ENCODE data around the gene TNFRSF21. TPM values are rescaled to one million over a fixed set of nuclear protein-coding genes. Genes with fewer than 3 reads are reported as not detected.

TNFRSF21 gene
- total RNA-seq, 1 donor from 2014 or later: 46.3 TPM

DNA sequence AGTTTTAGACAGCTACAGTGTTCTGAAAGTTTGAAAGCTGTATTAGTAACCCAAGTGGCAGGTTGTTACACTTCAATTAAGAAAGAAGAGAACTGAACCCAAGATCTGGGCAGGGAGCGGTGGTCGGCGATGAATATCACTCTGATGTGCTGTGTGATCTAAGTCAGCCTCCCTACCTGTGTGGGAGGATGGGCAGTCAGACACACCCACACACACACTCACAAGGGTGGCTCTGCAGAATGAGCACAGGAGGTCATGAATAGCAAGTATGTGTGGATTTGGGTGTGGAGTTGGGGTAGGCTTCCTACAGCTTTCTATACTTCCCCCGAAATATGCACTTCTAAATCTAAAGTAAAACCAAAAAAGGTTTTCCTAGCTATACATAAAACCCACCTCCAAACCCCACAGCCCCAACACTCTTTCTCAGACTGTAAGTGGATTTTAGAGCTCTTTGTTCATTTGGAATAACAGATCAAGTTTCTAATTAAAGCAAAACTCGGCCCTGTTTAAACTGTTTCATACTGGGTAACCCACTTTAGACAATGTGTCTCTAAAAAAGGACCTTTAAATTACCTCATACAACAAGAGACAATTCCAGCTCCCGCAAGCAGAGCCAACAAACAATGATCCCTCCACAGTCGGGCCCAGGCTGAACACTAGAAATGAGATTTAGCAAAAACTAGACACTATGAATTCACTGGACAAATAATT, 19.4 kb downstream of the TNFRSF21 start:
- no peaks in the 10 kb centered on the region for H3K27me3 Mint-ChIP-seq
- TF ChIP-seq, protein P1, sequence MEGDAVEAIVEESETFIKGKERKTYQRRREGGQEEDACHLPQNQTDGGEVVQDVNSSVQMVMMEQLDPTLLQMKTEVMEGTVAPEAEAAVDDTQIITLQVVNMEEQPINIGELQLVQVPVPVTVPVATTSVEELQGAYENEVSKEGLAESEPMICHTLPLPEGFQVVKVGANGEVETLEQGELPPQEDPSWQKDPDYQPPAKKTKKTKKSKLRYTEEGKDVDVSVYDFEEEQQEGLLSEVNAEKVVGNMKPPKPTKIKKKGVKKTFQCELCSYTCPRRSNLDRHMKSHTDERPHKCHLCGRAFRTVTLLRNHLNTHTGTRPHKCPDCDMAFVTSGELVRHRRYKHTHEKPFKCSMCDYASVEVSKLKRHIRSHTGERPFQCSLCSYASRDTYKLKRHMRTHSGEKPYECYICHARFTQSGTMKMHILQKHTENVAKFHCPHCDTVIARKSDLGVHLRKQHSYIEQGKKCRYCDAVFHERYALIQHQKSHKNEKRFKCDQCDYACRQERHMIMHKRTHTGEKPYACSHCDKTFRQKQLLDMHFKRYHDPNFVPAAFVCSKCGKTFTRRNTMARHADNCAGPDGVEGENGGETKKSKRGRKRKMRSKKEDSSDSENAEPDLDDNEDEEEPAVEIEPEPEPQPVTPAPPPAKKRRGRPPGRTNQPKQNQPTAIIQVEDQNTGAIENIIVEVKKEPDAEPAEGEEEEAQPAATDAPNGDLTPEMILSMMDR (IDR thresholded peaks at IDR 0.05; ENCODE audit: unreplicated experiment): no peak
- no peak for DNase-seq (ENCODE audit: low spot score, unreplicated experiment)
- H3K36me3 Mint-ChIP-seq (ENCODE audit: insufficient read depth): peaks cover 10% of the 10 kb centered on the region
- H3K4me3 Mint-ChIP-seq (ENCODE audit: low read depth): no peak overlapping the region
- peaks cover 15% of the 10 kb centered on the region for H3K4me1 Mint-ChIP-seq (ENCODE audit: low read depth)
- H3K9me3 Mint-ChIP-seq (ENCODE audit: low read depth): peaks cover 4% of the 10 kb centered on the region
- H3K27ac Mint-ChIP-seq: no peak overlapping the region

DNA sequence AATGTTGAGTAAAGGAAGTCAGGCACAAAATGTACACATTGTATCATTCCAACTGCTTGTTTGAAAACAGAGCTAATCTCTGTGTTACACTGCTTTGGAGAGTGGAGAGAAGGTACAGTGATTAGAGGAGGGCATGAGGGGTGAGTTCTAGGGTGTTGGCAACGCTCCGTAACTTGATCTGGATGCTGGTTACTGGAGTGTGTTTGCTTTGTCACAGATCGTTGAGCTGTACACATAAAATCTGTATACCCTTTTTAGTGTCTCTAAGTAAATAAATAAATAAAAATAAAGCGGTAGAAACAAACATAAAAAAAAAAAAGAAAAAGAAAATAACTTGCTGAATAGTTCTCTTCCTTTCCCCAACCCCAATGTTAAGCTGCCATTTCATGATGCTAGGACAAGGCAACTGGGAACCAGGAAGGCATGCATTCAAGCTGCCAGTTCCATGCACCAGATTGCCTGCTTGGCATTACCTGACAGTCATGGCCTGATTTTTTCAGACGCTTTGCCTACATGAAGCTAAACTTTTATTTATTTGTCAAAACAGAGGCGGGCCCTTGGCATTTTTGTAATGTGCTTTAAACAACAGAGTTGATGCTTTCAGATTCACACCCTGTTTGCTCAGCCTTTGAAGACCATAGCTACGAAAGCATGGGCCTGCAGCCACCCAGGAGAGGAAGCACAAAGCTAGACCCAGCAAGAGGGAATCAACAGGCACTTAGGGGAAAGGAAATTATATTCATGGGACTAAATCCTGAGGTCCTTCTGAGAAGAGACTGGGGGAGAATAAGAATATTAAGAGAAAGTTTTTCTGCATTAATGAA, 21.2 kb downstream of the TNFRSF21 start:
- TF ChIP-seq, protein P1 (IDR thresholded peaks at IDR 0.05; ENCODE audit: unreplicated experiment): no peak
- DNase-seq (ENCODE audit: low spot score, unreplicated experiment): no peak
- Mint-ChIP-seq H3K27me3 (no peaks in the 10 kb centered on the region), H3K27ac (peak overlapping the region; percentile 66), H3K36me3 (ENCODE audit: insufficient read depth) (peaks cover 23% of the 10 kb centered on the region), H3K4me1 (ENCODE audit: low read depth) (peaks cover 17% of the 10 kb centered on the region), H3K9me3 (ENCODE audit: low read depth) (no peaks in the 10 kb centered on the region), H3K4me3 (ENCODE audit: low read depth) (no peak overlapping the region)

DNA sequence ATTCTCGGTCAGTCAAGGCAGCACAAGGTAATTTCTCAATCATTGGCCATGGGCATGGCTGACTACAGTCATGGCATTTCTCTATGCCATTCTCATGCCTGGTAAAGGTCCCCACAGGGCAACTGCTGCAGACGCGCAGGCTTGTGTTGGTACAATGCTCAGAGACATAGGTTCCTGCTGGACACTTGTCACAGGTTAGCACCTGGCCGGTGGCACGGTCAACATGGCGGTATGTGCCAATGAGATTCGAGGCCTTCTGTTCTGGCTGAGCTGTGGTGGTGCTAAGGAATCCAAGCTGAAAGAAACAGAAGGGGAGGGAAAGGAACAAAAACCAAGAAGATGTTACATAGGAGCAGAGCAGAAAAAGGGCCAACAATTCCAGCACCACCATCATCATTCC, 23.4 kb downstream of the TNFRSF21 start:
- peaks cover 35% of the 10 kb centered on the region for H3K36me3 Mint-ChIP-seq (ENCODE audit: insufficient read depth)

DNA sequence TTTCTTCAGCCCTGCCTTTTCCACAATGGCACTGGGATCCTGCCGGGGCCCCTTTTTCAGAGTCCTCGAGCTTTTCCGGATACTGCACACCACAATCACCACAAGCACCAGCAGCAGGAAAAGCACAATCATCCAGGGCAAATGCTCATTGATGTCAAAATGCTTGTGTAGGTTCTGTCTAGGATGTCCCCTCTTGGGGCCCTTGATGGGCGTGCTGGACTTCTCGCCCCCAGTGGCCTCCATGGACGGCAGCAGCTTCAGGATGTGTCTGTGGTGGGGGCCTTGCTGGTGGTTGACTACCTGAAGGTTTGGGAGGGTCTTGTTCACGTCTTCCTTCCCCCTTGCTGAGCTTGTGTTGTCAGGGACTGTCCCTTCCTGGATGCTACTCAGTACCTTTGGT, 25.7 kb downstream of the TNFRSF21 start:
- TF ChIP-seq, protein P1 (IDR thresholded peaks at IDR 0.05; ENCODE audit: unreplicated experiment): no peak
- Mint-ChIP-seq H3K4me1 (ENCODE audit: low read depth) (peaks cover 19% of the 10 kb centered on the region), H3K27me3 (no peaks in the 10 kb centered on the region), H3K9me3 (ENCODE audit: low read depth) (no peaks in the 10 kb centered on the region), H3K27ac (no peak overlapping the region), H3K4me3 (ENCODE audit: low read depth) (no peak overlapping the region), H3K36me3 (ENCODE audit: insufficient read depth) (peaks cover 39% of the 10 kb centered on the region)
- no peak for DNase-seq (ENCODE audit: low spot score, unreplicated experiment)

More for the DNA sequence above, 23.4 kb downstream of the TNFRSF21 start:
- DNase-seq (ENCODE audit: low spot score, unreplicated experiment): no peak
- H3K27me3 Mint-ChIP-seq: no peaks in the 10 kb centered on the region
- H3K9me3 Mint-ChIP-seq (ENCODE audit: low read depth): no peaks in the 10 kb centered on the region
- TF ChIP-seq, protein P1 (IDR thresholded peaks at IDR 0.05; ENCODE audit: unreplicated experiment): no peak
- no peak overlapping the region for H3K4me3 Mint-ChIP-seq (ENCODE audit: low read depth)
- H3K27ac Mint-ChIP-seq: no peak overlapping the region
- H3K4me1 Mint-ChIP-seq (ENCODE audit: low read depth): peaks cover 22% of the 10 kb centered on the region

DNA sequence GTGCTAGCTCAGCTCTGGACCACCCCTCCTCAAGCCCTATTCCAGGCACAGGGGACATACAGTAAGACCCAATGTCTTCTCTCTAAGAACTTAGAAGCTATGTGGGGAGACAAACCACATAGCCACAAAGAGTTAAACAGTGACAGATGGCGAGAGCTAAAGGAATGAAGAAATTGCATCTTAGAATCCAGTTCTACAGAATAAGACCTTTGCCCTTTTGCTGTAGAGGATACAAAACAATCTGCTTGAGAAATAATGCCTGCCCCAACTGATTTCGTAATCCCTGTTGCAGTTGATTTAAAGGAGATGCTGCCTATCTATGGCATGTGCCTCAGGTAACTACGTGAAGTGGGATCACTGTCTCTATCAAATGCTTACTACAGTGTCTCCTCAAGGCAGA, 31.2 kb downstream of the TNFRSF21 start:
- H3K36me3 Mint-ChIP-seq (ENCODE audit: insufficient read depth): peaks cover 48% of the 10 kb centered on the region
- no peak for DNase-seq (ENCODE audit: low spot score, unreplicated experiment)
- TF ChIP-seq, protein P1 (IDR thresholded peaks at IDR 0.05; ENCODE audit: unreplicated experiment): no peak
- peaks cover 12% of the 10 kb centered on the region for H3K4me1 Mint-ChIP-seq (ENCODE audit: low read depth)
- H3K9me3 Mint-ChIP-seq (ENCODE audit: low read depth): peaks cover 3% of the 10 kb centered on the region
- peaks cover 10% of the 10 kb centered on the region for H3K27me3 Mint-ChIP-seq
- no peak overlapping the region for H3K4me3 Mint-ChIP-seq (ENCODE audit: low read depth)
- H3K27ac Mint-ChIP-seq: no peak overlapping the region
